VCaP (cell line): Measurements from ENCODE around the gene TAF4B.

Experiments
- H3K27ac ChIP-seq: fragments of 450-650 bp; 2 replicates; pipeline ENCODE4 v1.5.1; 2017
- TF ChIP-seq, protein P1 (sequence below): fragments of 450-650 bp; conservative IDR thresholded peaks from 2 replicates; pipeline ENCODE4 v1.5.1; 2017; ENCODE audit warnings: mild to moderate bottlenecking, moderate library complexity

TAF4B gene

DNA sequence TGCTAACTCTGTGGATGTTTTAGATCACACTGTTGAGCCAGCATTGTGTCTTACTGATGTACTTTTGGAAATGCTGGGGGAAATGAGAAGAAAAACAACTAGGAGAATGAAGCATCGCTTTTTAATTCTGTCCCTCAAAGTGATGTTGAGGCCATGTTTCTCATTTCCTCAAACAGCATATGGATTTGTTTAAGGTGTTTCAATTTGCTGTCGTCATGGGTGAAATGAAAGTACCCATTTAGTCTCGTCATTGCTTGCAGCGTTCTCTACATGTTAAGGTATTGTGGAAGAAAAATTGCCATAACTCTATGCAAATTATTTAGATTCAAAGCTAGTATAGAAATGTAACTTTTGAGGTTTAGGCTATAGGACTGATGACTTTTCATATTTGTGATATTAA, 170.8 kb downstream of the TAF4B start:
- H3K27ac ChIP-seq, result no peak overlapping the region
- TF ChIP-seq, protein P1, sequence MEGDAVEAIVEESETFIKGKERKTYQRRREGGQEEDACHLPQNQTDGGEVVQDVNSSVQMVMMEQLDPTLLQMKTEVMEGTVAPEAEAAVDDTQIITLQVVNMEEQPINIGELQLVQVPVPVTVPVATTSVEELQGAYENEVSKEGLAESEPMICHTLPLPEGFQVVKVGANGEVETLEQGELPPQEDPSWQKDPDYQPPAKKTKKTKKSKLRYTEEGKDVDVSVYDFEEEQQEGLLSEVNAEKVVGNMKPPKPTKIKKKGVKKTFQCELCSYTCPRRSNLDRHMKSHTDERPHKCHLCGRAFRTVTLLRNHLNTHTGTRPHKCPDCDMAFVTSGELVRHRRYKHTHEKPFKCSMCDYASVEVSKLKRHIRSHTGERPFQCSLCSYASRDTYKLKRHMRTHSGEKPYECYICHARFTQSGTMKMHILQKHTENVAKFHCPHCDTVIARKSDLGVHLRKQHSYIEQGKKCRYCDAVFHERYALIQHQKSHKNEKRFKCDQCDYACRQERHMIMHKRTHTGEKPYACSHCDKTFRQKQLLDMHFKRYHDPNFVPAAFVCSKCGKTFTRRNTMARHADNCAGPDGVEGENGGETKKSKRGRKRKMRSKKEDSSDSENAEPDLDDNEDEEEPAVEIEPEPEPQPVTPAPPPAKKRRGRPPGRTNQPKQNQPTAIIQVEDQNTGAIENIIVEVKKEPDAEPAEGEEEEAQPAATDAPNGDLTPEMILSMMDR, result no peak

DNA sequence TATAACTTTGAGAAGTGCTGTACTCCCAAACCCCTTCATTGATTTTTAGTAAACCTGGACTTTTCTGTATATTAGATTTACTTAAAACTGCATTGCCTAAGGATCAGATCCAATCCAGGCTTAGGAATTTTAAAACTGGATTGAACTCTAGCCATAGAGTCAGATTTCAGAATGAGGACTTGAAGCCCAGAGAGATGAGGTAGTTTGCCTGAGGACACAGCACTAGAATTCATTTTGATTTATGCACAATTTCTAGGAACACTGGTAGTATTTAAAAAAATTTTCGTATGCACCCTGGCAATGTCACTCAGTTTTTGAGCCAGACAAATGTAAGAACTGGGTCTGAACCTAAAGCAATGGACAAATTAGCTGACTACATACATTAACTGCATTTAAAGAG, 177.2 kb downstream of the TAF4B start:
- H3K27ac ChIP-seq, result no peak overlapping the region
- TF ChIP-seq, protein P1, result no peak

DNA sequence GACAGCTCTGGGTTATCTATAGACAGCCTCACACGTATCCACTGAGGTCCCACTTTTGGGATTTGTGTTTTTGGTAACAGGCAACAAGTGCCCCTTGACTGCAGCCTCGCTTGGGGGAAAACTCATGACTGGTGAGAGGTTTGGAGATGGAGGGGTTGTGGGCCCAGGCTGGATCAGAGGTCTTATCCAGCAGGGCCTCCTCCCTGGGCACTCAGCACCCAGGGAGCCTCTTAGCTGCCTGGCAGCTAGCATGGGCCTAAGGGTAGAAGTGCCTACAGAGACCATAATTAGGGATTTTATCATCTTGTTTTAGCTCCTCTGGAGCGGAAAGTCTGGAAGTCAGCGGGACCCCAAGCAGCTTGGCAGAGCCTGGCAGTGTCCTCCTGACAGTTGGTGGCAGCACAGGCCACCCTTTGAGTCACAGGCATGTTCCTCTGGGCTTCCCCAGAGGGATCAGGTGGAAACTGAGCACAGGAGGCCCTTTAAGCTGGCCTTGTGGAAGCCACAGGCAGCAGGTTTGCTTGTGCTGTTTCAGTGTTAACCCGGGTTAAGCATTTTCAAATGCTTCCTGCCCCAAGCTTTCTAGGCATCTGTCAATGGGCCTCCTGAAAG, 179.1 kb downstream of the TAF4B start:
- H3K27ac ChIP-seq, result no peak overlapping the region
- TF ChIP-seq, protein P1, result peak; percentile 73

DNA sequence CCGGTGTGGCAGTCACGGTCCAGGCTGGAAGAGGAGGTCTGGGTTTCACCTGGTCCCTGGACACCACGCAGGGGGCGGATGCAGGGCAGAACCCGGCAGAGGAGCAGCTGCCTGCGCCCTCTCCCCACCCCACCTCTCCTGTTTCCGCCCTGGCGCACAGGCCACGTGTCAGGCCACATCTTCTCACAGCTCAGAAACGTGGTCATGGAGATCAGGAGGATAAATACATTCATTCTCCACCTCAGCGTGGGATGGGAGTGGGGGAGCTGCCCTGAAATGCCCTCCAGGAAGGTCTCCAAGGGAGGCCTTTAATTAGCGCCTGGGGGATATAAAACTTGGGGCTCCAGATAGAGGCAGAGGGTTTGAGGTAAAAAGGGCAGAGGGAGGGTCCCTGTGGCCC, 180.1 kb downstream of the TAF4B start:
- TF ChIP-seq, protein P1, result no peak
- H3K27ac ChIP-seq, result no peak overlapping the region

DNA sequence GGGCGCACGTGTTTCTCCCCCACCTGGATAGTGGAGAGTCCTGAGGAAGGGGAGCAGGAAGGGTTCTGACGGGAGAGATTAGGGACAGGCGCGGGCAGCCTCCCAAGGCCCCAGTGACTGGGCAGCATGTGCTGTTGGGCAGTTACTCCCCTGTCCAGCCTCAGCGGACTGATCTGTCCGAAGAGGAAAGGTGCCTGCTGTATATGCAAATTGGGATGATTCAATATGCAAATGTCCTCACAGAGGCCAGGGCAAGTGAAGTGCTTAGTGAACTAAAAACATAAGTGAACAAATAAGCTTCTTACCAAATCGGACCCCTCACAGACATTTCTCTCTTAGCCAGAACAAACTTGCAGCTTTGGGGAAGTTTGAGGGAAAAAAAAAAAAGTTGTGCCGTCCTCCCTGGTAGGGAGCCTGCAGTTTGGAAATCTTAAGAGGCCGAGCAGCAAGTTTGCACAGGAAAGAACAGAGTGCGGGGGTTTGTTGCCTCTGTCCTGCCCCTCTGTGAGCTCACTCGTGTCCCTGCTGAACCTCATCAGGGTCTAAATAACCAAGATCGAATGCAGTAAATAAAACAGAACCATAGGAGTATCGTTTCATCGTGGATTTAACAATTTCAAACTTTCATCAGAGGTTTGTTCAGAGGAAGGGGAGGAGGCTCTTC, 180.7 kb downstream of the TAF4B start:
- TF ChIP-seq, protein P1, result no peak
- no peak overlapping the region for H3K27ac ChIP-seq

DNA sequence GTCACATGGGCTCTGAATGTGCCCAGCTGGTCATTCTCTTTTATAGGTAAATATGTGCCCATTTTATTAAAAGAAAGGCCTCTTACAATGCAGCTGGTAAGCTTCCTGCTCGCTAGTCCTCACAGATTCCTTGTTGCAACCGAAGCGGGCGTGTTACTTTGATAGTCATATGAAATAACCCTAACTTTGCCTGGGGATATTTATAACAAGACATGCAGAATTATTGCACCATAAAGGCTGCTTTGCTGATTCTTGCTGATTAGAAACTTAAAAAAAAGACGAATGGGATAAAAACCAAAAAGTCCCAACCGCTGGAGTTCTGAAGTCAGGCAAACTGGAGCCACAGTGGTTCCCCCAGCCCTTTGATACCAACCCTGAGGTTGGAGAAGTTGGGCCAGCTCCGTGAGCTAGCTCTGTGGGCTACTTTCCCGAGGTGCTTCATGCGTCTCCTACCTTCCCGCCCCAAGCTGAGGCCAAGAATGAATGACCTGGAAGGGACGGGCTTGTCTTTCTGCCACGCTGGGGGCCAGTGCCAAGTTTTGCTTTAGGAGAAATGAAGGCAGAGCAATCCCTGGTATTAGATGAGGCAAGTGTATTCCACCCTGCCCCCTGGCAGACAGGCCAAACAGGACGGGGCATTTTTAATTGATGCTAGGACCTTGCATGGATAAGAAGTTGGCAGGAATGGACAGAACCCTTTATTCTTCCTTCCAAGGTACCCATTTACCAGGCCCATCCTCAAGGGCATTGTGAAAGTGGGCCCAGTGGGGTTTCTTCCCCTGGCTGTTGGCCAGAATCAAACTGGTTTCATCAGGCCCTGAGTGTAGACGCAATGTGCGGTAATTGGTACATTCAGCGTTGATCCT, 181.7 kb downstream of the TAF4B start:
- TF ChIP-seq, protein P1, result no peak
- H3K27ac ChIP-seq, result no peak overlapping the region

DNA sequence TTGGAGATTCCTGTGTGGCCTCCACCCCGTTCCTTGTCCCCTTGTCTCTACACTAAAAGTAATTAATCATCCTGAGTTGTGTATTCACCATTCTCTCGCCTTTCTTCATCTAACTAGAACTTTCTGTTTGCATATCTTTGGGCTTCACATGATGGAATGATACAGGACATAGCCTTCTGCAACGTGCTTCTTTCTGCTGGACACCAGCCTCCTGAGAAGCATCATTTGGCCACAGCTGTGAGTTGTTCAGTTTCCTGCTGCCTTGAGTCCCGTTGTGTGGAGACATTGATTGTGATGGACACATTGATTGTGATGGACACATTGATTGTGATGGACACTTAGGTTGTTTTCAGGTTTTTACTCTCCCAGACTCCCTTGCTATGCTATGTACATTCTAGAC, 182.8 kb downstream of the TAF4B start:
- TF ChIP-seq, protein P1, result no peak
- H3K27ac ChIP-seq, result no peak overlapping the region
